Astrocyte of the spinal cord (primary cell): Measurements from ENCODE around the gene LRP8.

Experiments
- DNase-seq: peaks from one replicate; pipeline ENCODE4 v3.0.0; 2011; ENCODE audit warnings: low read depth, low spot score
- H3K4me3 ChIP-seq: 2 replicates; pipeline ENCODE4 v1.5.1; 2011; ENCODE audit warnings: low read depth, mild to moderate bottlenecking, low read length, moderate library complexity
- in situ Hi-C: cut with HindIII; loops from 2 replicates; pipeline ENCODE4 v1.10.0; 2017; ENCODE audit warnings: low sequenced_read_pairs
- TF ChIP-seq, protein P1 (sequence below): IDR thresholded peaks from 2 replicates; pipeline ENCODE4 v1.5.1; 2012; ENCODE audit warnings: low read depth, mild to moderate bottlenecking, low read length, inconsistent platforms

The LRP8 gene

DNA sequence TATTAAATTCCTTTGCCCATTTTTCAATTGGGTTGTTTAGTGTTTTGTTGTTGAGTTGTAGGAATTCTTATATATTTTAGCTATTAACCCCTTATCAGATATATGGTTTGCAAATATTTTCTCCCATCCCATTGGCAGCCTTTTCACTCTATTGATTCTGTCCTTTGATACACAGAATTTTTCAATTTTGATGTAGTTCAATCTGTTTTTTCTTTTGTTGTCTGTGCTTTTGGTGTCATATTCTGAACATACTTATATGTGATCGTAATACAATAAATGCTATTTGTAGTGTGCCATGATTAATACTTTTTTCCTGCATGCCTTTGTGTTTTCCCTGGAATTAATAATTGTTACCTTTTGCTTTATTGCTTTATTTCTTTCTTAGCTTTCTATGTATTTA lies 7.8 kb upstream of the LRP8 start:
- DNase-seq: no peak
- H3K4me3 ChIP-seq: no peak overlapping the region
- TF ChIP-seq, protein P1, sequence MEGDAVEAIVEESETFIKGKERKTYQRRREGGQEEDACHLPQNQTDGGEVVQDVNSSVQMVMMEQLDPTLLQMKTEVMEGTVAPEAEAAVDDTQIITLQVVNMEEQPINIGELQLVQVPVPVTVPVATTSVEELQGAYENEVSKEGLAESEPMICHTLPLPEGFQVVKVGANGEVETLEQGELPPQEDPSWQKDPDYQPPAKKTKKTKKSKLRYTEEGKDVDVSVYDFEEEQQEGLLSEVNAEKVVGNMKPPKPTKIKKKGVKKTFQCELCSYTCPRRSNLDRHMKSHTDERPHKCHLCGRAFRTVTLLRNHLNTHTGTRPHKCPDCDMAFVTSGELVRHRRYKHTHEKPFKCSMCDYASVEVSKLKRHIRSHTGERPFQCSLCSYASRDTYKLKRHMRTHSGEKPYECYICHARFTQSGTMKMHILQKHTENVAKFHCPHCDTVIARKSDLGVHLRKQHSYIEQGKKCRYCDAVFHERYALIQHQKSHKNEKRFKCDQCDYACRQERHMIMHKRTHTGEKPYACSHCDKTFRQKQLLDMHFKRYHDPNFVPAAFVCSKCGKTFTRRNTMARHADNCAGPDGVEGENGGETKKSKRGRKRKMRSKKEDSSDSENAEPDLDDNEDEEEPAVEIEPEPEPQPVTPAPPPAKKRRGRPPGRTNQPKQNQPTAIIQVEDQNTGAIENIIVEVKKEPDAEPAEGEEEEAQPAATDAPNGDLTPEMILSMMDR: no peak
- in situ Hi-C loops: no loop called here

DNA sequence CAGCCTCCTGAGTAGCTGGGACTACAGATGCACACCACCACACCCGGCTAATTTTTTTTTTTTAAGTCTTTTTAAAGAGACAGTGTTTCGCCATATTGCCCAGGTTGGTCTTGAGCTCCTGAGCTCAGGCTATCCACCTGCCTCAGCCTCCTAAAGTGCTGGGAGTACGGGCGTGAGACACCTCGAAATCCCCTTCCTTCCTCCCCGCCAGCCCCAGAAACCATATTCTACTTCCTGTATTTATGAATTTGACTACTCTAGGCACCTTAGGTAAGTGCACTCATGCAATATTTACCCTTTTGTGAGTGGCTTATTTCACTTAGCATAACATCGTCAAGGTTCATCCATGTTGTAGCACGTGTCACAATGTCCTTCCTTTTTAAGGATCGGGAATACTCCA lies 6.9 kb upstream of the LRP8 start:
- no peak for DNase-seq
- in situ Hi-C loops: no loop called here
- H3K4me3 ChIP-seq: no peak overlapping the region
- TF ChIP-seq, protein P1: no peak

DNA sequence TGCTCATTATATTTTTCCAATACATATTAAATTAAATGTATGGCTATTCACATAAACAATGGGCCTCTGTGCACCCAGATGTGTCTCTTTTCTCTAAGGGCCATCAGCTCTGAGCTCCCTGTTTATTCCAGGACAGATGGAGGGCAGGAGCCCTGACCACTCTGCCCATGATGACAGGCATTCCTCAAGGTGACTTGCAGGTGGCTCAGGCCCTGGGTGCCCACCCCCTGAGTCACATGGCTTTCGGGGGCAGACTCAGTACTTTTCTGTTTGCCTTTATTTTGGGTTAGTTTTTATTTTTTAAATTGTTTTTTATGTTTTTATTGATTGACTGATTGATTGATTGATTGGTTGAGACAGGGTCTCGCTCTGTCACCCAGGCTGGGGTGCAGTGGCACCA lies 6.4 kb upstream of the LRP8 start:
- TF ChIP-seq, protein P1: no peak
- in situ Hi-C loops: no loop called here
- H3K4me3 ChIP-seq: no peak overlapping the region
- DNase-seq: no peak

DNA sequence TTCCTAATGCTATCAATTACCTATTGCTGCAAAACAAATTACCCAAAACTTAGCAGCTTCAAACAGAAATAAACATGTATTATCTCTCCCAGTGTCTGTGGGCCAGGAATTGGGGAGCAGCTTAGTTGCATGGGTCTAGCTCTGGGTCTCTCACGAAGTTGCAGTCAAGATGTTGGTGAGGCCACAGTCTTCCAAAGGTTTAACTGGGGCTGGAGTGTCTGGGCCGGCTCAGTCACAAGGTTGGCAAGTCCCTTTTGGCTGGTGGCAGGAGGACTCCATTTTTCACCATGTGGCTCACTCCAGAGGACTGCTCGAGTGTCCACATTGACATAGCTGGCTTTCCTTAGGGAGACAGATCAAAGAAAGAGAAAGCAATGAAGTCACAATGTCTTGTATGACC lies 5.0 kb upstream of the LRP8 start:
- no peak for DNase-seq
- no peak overlapping the region for H3K4me3 ChIP-seq
- in situ Hi-C loops: no loop called here
- TF ChIP-seq, protein P1: no peak

DNA sequence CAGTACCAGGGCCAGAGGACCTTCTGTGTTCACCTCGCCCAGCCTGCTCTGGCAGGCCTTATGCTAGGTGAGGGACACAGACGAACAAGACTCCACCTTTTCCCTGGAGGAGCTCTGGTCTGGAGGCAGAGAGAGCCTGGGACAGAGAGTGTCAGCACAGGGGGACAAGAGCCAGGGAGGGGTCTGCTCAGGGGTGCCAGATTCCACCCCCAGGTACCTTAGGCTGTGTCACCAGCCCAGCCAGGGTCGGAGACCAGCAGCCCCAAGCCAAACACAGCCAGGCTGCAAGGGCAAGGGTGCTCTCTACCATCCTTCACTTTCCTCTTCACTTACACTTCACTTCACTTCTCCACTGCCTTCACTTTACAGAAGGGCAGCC lies 4.3 kb upstream of the LRP8 start:
- in situ Hi-C loops: no loop called here
- DNase-seq: no peak
- TF ChIP-seq, protein P1: no peak
- no peak overlapping the region for H3K4me3 ChIP-seq

DNA sequence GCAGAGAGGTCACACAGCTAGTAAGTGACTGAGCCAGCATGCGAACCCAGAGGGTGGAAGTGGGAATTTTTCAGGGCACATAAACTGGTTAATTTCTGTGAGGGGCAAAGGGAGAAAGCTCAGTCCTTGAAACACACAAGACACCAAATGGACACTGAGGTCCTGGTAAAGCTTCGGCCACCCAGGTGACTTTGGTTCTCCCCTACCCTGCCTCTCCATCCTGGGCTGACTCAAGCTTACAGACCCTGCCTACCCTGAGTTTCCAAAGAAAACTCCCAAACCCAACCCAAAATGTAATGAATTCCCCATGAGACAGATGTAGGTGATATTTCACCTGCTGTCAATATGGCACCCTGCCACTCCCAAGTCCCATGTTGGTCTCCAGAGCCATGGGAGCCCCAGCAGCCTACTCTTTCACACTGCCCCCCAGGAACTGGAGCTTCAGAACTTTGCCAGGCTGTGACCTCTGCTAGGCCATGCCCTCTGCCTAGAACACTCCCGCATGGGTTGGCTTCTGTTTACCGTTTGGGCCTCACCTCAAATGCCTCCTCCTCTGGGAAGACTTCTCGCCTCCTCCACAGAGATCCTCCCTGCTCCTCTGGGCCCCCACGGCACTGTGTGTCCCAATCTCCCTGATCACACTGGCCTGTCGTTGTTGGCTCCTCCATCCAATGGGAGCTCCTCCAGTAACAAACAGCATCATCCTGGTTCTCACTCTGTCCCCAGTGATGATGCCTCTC lies 3.7 kb upstream of the LRP8 start:
- TF ChIP-seq, protein P1: no peak
- no peak for DNase-seq
- no peak overlapping the region for H3K4me3 ChIP-seq
- in situ Hi-C loops: no loop called here
